GM12873 (cell line): Measurements from ENCODE around the gene RPL21.

Experiments
- CTCF ChIP-seq: IDR thresholded peaks from 2 replicates; pipeline ENCODE4 v1.5.1; 2012; ENCODE audit warnings: low read depth, mild to moderate bottlenecking, moderate library complexity, low read length, control low read depth; ENCODE audit not compliant: insufficient read depth; ENCODE audit errors: missing control alignments

The RPL21 gene

GRCh38 chr13:27245610-27246009 is 5.7 kb upstream of the RPL21 start:
- TF ChIP-seq CTCF, result no peak

GRCh38 chr13:27250833-27251165 is 559 bp upstream of the RPL21 start:
- TF ChIP-seq CTCF, result no peak

- no peak for TF ChIP-seq CTCF
Observed at GRCh38 chr13:27252467-27252866, 1.1 kb downstream of the RPL21 start.

- TF ChIP-seq CTCF, result no peak
Observed at GRCh38 chr13:27257233-27257568, 5.8 kb downstream of the RPL21 start.

- no peak for TF ChIP-seq CTCF
Observed at GRCh38 chr13:27257648-27258253, 6.4 kb downstream of the RPL21 start.

GRCh38 chr13:27258637-27259386 is 7.5 kb downstream of the RPL21 start:
- TF ChIP-seq CTCF, result no peak

GRCh38 chr13:27259831-27260230 is 8.5 kb downstream of the RPL21 start:
- TF ChIP-seq CTCF, result no peak
